ENCODE data around the gene HPN.

- TF ChIP-seq POLR2A (IDR thresholded peaks at IDR 0.05): no peak
- TF ChIP-seq, protein P1, sequence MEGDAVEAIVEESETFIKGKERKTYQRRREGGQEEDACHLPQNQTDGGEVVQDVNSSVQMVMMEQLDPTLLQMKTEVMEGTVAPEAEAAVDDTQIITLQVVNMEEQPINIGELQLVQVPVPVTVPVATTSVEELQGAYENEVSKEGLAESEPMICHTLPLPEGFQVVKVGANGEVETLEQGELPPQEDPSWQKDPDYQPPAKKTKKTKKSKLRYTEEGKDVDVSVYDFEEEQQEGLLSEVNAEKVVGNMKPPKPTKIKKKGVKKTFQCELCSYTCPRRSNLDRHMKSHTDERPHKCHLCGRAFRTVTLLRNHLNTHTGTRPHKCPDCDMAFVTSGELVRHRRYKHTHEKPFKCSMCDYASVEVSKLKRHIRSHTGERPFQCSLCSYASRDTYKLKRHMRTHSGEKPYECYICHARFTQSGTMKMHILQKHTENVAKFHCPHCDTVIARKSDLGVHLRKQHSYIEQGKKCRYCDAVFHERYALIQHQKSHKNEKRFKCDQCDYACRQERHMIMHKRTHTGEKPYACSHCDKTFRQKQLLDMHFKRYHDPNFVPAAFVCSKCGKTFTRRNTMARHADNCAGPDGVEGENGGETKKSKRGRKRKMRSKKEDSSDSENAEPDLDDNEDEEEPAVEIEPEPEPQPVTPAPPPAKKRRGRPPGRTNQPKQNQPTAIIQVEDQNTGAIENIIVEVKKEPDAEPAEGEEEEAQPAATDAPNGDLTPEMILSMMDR (IDR thresholded peaks at IDR 0.05): no peak
These were observed 24.6 kb downstream of the HPN start for GRCh38 chr19:35066121-35066520.
